GM19193 (cell line): ENCODE results near the gene HSPA12A.

Source experiments
- POLR2A ChIP-seq: IDR thresholded peaks from 4 replicates; pipeline ENCODE4 v1.6.1; 2011; ENCODE audit not compliant: insufficient read depth, insufficient read length; ENCODE audit errors: extremely low read depth

HSPA12A gene

GRCh38 chr10:116775488-116776400 lies 33.4 kb upstream of the HSPA12A start:
- TF ChIP-seq POLR2A, result no peak

- no peak for TF ChIP-seq POLR2A
Measured at GRCh38 chr10:116774728-116775151, 32.4 kb upstream of the HSPA12A start.

- no peak for TF ChIP-seq POLR2A
Measured at GRCh38 chr10:116772909-116773705, 30.7 kb upstream of the HSPA12A start.

- no peak for TF ChIP-seq POLR2A
Measured at GRCh38 chr10:116771959-116772585, 29.7 kb upstream of the HSPA12A start.

GRCh38 chr10:116771101-116771958 lies 29.0 kb upstream of the HSPA12A start:
- TF ChIP-seq POLR2A, result no peak

GRCh38 chr10:116770281-116770680 lies 27.9 kb upstream of the HSPA12A start:
- TF ChIP-seq POLR2A, result no peak

- TF ChIP-seq POLR2A, result no peak
Measured at GRCh38 chr10:116769791-116770190, 27.4 kb upstream of the HSPA12A start.

- TF ChIP-seq POLR2A, result no peak
Measured at GRCh38 chr10:116769368-116769767, 27.0 kb upstream of the HSPA12A start.

GRCh38 chr10:116768786-116769185 lies 26.4 kb upstream of the HSPA12A start:
- TF ChIP-seq POLR2A, result no peak

- no peak for TF ChIP-seq POLR2A
Measured at GRCh38 chr10:116766837-116767634, 24.7 kb upstream of the HSPA12A start.

GRCh38 chr10:116766241-116766827 lies 24.0 kb upstream of the HSPA12A start:
- TF ChIP-seq POLR2A, result no peak

GRCh38 chr10:116765648-116766081 lies 23.3 kb upstream of the HSPA12A start:
- TF ChIP-seq POLR2A, result no peak

GRCh38 chr10:116764979-116765378 lies 22.6 kb upstream of the HSPA12A start:
- no peak for TF ChIP-seq POLR2A
